Measurements from ENCODE around the gene ZNF423. TPM values are rescaled to one million over a fixed set of nuclear protein-coding genes. Genes with fewer than 3 reads are reported as not detected.

The ZNF423 gene
- total RNA-seq, 2 donors from 2014 or later = 4.7 to 7.3 TPM

- Histone ChIP-seq H3K9ac (ENCODE audit: low read depth in 2 of 2, low read length in 2 of 2) (no peak overlapping the region), H3K4me3 (no peak overlapping the region), H3K9me3 (no peaks in the 10 kb centered on the region), H3K27ac (no peak overlapping the region), H3K4me1 (no peaks in the 10 kb centered on the region), H3K27me3 (no peaks in the 10 kb centered on the region), H3K36me3 (no peaks in the 10 kb centered on the region)
- intact Hi-C loops (cut with DNase I) = no loop called here
- DNase-seq = peak; percentile 2
- TF ChIP-seq CTCF (IDR thresholded peaks at IDR 0.05) = no peak
Measured at GRCh38 chr16:49464093-49464492, 391.8 kb downstream of the ZNF423 start.

GRCh38 chr16:49463529-49463928 lies 392.4 kb downstream of the ZNF423 start:
- TF ChIP-seq CTCF (IDR thresholded peaks at IDR 0.05) = no peak
- DNase-seq = peak; percentile 42

GRCh38 chr16:49462989-49463371 lies 392.9 kb downstream of the ZNF423 start:
- peak; percentile 13 for DNase-seq
- H3K4me1 ChIP-seq = no peaks in the 10 kb centered on the region
- no peak overlapping the region for H3K4me3 ChIP-seq
- no peaks in the 10 kb centered on the region for H3K27me3 ChIP-seq
- intact Hi-C loops (cut with DNase I) = no loop called here
- no peaks in the 10 kb centered on the region for H3K9me3 ChIP-seq
- H3K27ac ChIP-seq = no peak overlapping the region
- no peak overlapping the region for H3K9ac ChIP-seq (ENCODE audit: low read depth in 2 of 2, low read length in 2 of 2)
- TF ChIP-seq CTCF (IDR thresholded peaks at IDR 0.05) = no peak
- H3K36me3 ChIP-seq = no peaks in the 10 kb centered on the region

More at GRCh38 chr16:49463529-49463928, 392.4 kb downstream of the ZNF423 start:
- no peaks in the 10 kb centered on the region for H3K4me1 ChIP-seq
- intact Hi-C loops (cut with DNase I) = no loop called here
- H3K4me3 ChIP-seq = no peak overlapping the region
- no peaks in the 10 kb centered on the region for H3K36me3 ChIP-seq
- H3K27ac ChIP-seq = no peak overlapping the region
- H3K9ac ChIP-seq (ENCODE audit: low read depth in 2 of 2, low read length in 2 of 2) = no peak overlapping the region
- no peaks in the 10 kb centered on the region for H3K27me3 ChIP-seq
- H3K9me3 ChIP-seq = no peaks in the 10 kb centered on the region

- Histone ChIP-seq H3K9me3 (no peaks in the 10 kb centered on the region), H3K27ac (no peak overlapping the region), H3K36me3 (no peaks in the 10 kb centered on the region), H3K4me3 (no peak overlapping the region), H3K9ac (ENCODE audit: low read depth in 2 of 2, low read length in 2 of 2) (no peak overlapping the region), H3K27me3 (no peaks in the 10 kb centered on the region), H3K4me1 (no peaks in the 10 kb centered on the region)
- DNase-seq = no peak
- TF ChIP-seq CTCF (IDR thresholded peaks at IDR 0.05) = no peak
- intact Hi-C loops (cut with DNase I) = no loop called here
Measured at GRCh38 chr16:49462362-49462988, 393.4 kb downstream of the ZNF423 start.

- no peak for TF ChIP-seq CTCF (IDR thresholded peaks at IDR 0.05)
- Histone ChIP-seq H3K9ac (ENCODE audit: low read depth in 2 of 2, low read length in 2 of 2) (no peak overlapping the region), H3K4me3 (no peak overlapping the region), H3K9me3 (no peaks in the 10 kb centered on the region), H3K36me3 (no peaks in the 10 kb centered on the region), H3K4me1 (no peaks in the 10 kb centered on the region), H3K27ac (no peak overlapping the region), H3K27me3 (no peaks in the 10 kb centered on the region)
- intact Hi-C loops (cut with DNase I) = no loop called here
- peak; percentile 11 for DNase-seq
Measured at GRCh38 chr16:49461517-49461951, 394.4 kb downstream of the ZNF423 start.
